ENCODE data around the gene OXCT1.

Gene OXCT1

GRCh38 chr5:41772056-41772455 is 98.2 kb downstream of the OXCT1 start:
- TF ChIP-seq TAF1 (IDR thresholded peaks at IDR 0.05; ENCODE audit: borderline replicate concordance, insufficient read depth, low read length) (no peak), POLR2AphosphoS5 (IDR thresholded peaks at IDR 0.05; ENCODE audit: low read depth, low read length) (no peak), FOXP2 (optimal IDR thresholded peaks at IDR 0.05; ENCODE audit: borderline replicate concordance, extremely low read depth, extremely low read length, insufficient read depth) (no peak), REST (IDR thresholded peaks at IDR 0.05; ENCODE audit: insufficient read depth in 1 of 2, low read depth in 2 of 2, low read length in 2 of 2) (no peak), SIN3A (IDR thresholded peaks at IDR 0.05; ENCODE audit: borderline replicate concordance, insufficient read depth, low read length) (no peak)

- TF ChIP-seq POLR2AphosphoS5 (IDR thresholded peaks at IDR 0.05; ENCODE audit: low read depth, low read length) (no peak), TAF1 (IDR thresholded peaks at IDR 0.05; ENCODE audit: borderline replicate concordance, insufficient read depth, low read length) (no peak), REST (IDR thresholded peaks at IDR 0.05; ENCODE audit: insufficient read depth in 1 of 2, low read depth in 2 of 2, low read length in 2 of 2) (no peak), FOXP2 (optimal IDR thresholded peaks at IDR 0.05; ENCODE audit: borderline replicate concordance, extremely low read depth, extremely low read length, insufficient read depth) (no peak), SIN3A (IDR thresholded peaks at IDR 0.05; ENCODE audit: borderline replicate concordance, insufficient read depth, low read length) (no peak)
Observed at GRCh38 chr5:41770799-41771198, 99.4 kb downstream of the OXCT1 start.

GRCh38 chr5:41768692-41769091 is 101.5 kb downstream of the OXCT1 start:
- TF ChIP-seq REST (IDR thresholded peaks at IDR 0.05; ENCODE audit: insufficient read depth in 1 of 2, low read depth in 2 of 2, low read length in 2 of 2) (no peak), SIN3A (IDR thresholded peaks at IDR 0.05; ENCODE audit: borderline replicate concordance, insufficient read depth, low read length) (no peak), TAF1 (IDR thresholded peaks at IDR 0.05; ENCODE audit: borderline replicate concordance, insufficient read depth, low read length) (no peak), POLR2AphosphoS5 (IDR thresholded peaks at IDR 0.05; ENCODE audit: low read depth, low read length) (no peak), FOXP2 (optimal IDR thresholded peaks at IDR 0.05; ENCODE audit: borderline replicate concordance, extremely low read depth, extremely low read length, insufficient read depth) (no peak)

GRCh38 chr5:41764650-41765049 is 105.6 kb downstream of the OXCT1 start:
- TF ChIP-seq SIN3A (IDR thresholded peaks at IDR 0.05; ENCODE audit: borderline replicate concordance, insufficient read depth, low read length) (no peak), TAF1 (IDR thresholded peaks at IDR 0.05; ENCODE audit: borderline replicate concordance, insufficient read depth, low read length) (no peak), POLR2AphosphoS5 (IDR thresholded peaks at IDR 0.05; ENCODE audit: low read depth, low read length) (no peak), REST (IDR thresholded peaks at IDR 0.05; ENCODE audit: insufficient read depth in 1 of 2, low read depth in 2 of 2, low read length in 2 of 2) (no peak), FOXP2 (optimal IDR thresholded peaks at IDR 0.05; ENCODE audit: borderline replicate concordance, extremely low read depth, extremely low read length, insufficient read depth) (no peak)

GRCh38 chr5:41763574-41763973 is 106.7 kb downstream of the OXCT1 start:
- TF ChIP-seq FOXP2 (optimal IDR thresholded peaks at IDR 0.05; ENCODE audit: borderline replicate concordance, extremely low read depth, extremely low read length, insufficient read depth) (no peak), TAF1 (IDR thresholded peaks at IDR 0.05; ENCODE audit: borderline replicate concordance, insufficient read depth, low read length) (no peak), POLR2AphosphoS5 (IDR thresholded peaks at IDR 0.05; ENCODE audit: low read depth, low read length) (no peak), REST (IDR thresholded peaks at IDR 0.05; ENCODE audit: insufficient read depth in 1 of 2, low read depth in 2 of 2, low read length in 2 of 2) (no peak), SIN3A (IDR thresholded peaks at IDR 0.05; ENCODE audit: borderline replicate concordance, insufficient read depth, low read length) (no peak)

Data from PFSK-1 (cell line).